WTC11 (cell line): ENCODE data around the gene NHS. TPM values are rescaled to one million over a fixed set of nuclear protein-coding genes. Genes with fewer than 3 reads are reported as not detected.
"Not testable (repeated sequence)": the region's sequence is repeated elsewhere in the genome, so short reads cannot be mapped to it uniquely, and the experiment has no call there.

Experiments used
- ATAC-seq: fragments of 200-7000 bp; cut with Tn5 transposase; 2 replicates; pipeline ENCODE4 v1.10.0; 2021; ENCODE audit warnings: mild to moderate bottlenecking, moderate library complexity
- CTCF ChIA-PET: fragments of 300-600 bp; sonication (Branson Sonifier 250); formaldehyde crosslinking; loops from one replicate; lab custom pipeline; 2021; ENCODE audit warnings: antibody characterized with exemption; lab: Charles Lee
- POLR2A ChIA-PET: fragments of 350-600 bp; sonication (Branson Sonifier 250); formaldehyde crosslinking; loops from one replicate; lab custom pipeline; 2021; ENCODE audit warnings: antibody characterized with exemption; lab: Charles Lee
- DNase-seq: peaks from one replicate; pipeline ENCODE4 v3.0.0; 2021; ENCODE audit warnings: low spot score
- H3K27ac Mint-ChIP-seq: 2 replicates; pipeline ENCODE4 v1.8.0; 2021; ENCODE audit warnings: mixed read lengths
- H3K27me3 Mint-ChIP-seq: 2 replicates; pipeline ENCODE4 v1.8.0; 2021; ENCODE audit warnings: low read depth, mild to moderate bottlenecking, moderate library complexity, mixed read lengths
- H3K36me3 Mint-ChIP-seq: 2 replicates; pipeline ENCODE4 v1.8.0; 2021; ENCODE audit warnings: mixed read lengths
- H3K4me1 Mint-ChIP-seq: 2 replicates; pipeline ENCODE4 v1.8.0; 2022; ENCODE audit warnings: mixed read lengths
- H3K4me3 Mint-ChIP-seq: 2 replicates; pipeline ENCODE4 v1.8.0; 2021; ENCODE audit warnings: mild to moderate bottlenecking, moderate library complexity, mixed read lengths
- H3K9me3 Mint-ChIP-seq: 2 replicates; pipeline ENCODE4 v1.8.0; 2021; ENCODE audit warnings: mixed read lengths
- CREB1 ChIP-seq: sonication (generic); formaldehyde crosslinking; IDR thresholded peaks from 2 replicates; pipeline ENCODE4 v1.8.0; 2023; ENCODE audit warnings: mild to moderate bottlenecking, missing genetic modification reagents
- ETV6 ChIP-seq: sonication (generic); formaldehyde crosslinking; IDR thresholded peaks from 2 replicates; pipeline ENCODE4 v1.8.1; 2022; ENCODE audit warnings: mild to moderate bottlenecking, missing genetic modification reagents
- MXD4 ChIP-seq: fragments of 250-450 bp; sonication (Bioruptor Pico); IDR thresholded peaks from 2 replicates; pipeline ENCODE4 v1.8.0; 2021; ENCODE audit warnings: mild to moderate bottlenecking, moderate library complexity, borderline replicate concordance
- NFATC4 ChIP-seq: fragments of 250-450 bp; sonication (Bioruptor Pico); IDR thresholded peaks from 2 replicates; pipeline ENCODE4 v1.9.0; 2021; ENCODE audit warnings: mild to moderate bottlenecking
- RORB ChIP-seq: fragments of 250-450 bp; sonication (Bioruptor Pico); IDR thresholded peaks from 2 replicates; pipeline ENCODE4 v1.9.0; 2021; ENCODE audit warnings: mild to moderate bottlenecking
- SMAD4 ChIP-seq: sonication (generic); formaldehyde crosslinking; IDR thresholded peaks from 2 replicates; pipeline ENCODE4 v1.8.0; 2022; ENCODE audit warnings: mild to moderate bottlenecking, missing genetic modification reagents
- SOX15 ChIP-seq: fragments of 250-450 bp; sonication (Bioruptor Pico); IDR thresholded peaks from 2 replicates; pipeline ENCODE4 v1.9.0; 2021; ENCODE audit warnings: mild to moderate bottlenecking
- TEAD1 ChIP-seq: sonication (generic); formaldehyde crosslinking; IDR thresholded peaks from 2 replicates; pipeline ENCODE4 v1.8.0; 2022; ENCODE audit warnings: mild to moderate bottlenecking, missing genetic modification reagents
- ZBTB21 ChIP-seq: sonication (generic); formaldehyde crosslinking; IDR thresholded peaks from 2 replicates; pipeline ENCODE4 v1.8.1; 2023; ENCODE audit warnings: mild to moderate bottlenecking, missing genetic modification reagents, borderline replicate concordance
- ZNF671 ChIP-seq: fragments of 250-450 bp; sonication (Bioruptor Pico); IDR thresholded peaks from 2 replicates; pipeline ENCODE4 v1.8.0; 2021; ENCODE audit warnings: mild to moderate bottlenecking
- total RNA-seq: library from RNA; stranded (reverse); gene quantifications from 3 replicates; pipeline ENCODE4 v1.2.3, GENCODE V29; 2021
- TF ChIP-seq, protein P1 (sequence below): sonication (generic); formaldehyde crosslinking; IDR thresholded peaks from 2 replicates; pipeline ENCODE4 v1.8.1; 2023; ENCODE audit warnings: mild to moderate bottlenecking, missing genetic modification reagents
- TF ChIP-seq, protein P2 (sequence below): sonication (generic); formaldehyde crosslinking; IDR thresholded peaks from 2 replicates; pipeline ENCODE4 v1.8.0; 2023; ENCODE audit warnings: missing genetic modification reagents, mild to moderate bottlenecking, borderline replicate concordance
- TF ChIP-seq, protein P3 (sequence below): sonication (generic); formaldehyde crosslinking; conservative IDR thresholded peaks from 2 replicates; pipeline ENCODE4 v1.8.1; 2022; ENCODE audit warnings: mild to moderate bottlenecking, missing genetic modification reagents
- TF ChIP-seq, protein P4 (sequence below): sonication (generic); formaldehyde crosslinking; IDR thresholded peaks from 2 replicates; pipeline ENCODE4 v1.8.1; 2023; ENCODE audit warnings: mild to moderate bottlenecking, moderate library complexity, missing genetic modification reagents
- TF ChIP-seq, protein P5 (sequence below): sonication (generic); formaldehyde crosslinking; IDR thresholded peaks from 2 replicates; pipeline ENCODE4 v1.8.0; 2022; ENCODE audit warnings: mild to moderate bottlenecking, missing genetic modification reagents
- TF ChIP-seq, protein P6 (sequence below): sonication (generic); formaldehyde crosslinking; IDR thresholded peaks from 2 replicates; pipeline ENCODE4 v1.8.1; 2022; ENCODE audit warnings: mild to moderate bottlenecking, moderate library complexity, missing genetic modification reagents
- TF ChIP-seq, protein P7 (sequence below): fragments of 250-450 bp; sonication (Bioruptor Pico); IDR thresholded peaks from 2 replicates; pipeline ENCODE4 v1.9.0; 2021; ENCODE audit warnings: mild to moderate bottlenecking
- TF ChIP-seq, protein P8 (sequence below): sonication (generic); formaldehyde crosslinking; IDR thresholded peaks from 2 replicates; pipeline ENCODE4 v1.8.0; 2022; ENCODE audit warnings: mild to moderate bottlenecking, missing genetic modification reagents

NHS gene
- total RNA-seq, 1 experiment from 2014 or later: 5.8 TPM

DNA sequence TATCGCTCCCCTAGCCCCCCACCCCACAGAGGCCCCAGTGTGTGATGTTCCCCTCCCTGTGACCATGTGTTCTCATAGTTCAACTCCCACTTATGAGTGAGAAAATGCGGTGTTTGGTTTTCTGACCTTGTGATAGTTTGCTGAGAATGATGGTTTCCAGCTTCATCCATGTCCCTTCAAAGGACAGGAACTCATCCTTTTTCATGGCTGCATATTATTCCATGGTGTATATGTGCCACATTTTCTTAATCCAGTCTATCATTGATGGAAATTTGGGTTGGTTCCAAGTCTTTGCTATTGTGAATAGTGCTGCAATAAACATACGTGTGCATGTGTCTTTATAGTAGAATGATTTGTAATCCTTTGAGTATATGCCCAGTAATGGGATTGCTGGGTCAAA lies 193.8 kb downstream of the NHS start:
- CTCF ChIA-PET, H3K27me3 Mint-ChIP-seq, DNase-seq, POLR2A ChIA-PET, H3K27ac Mint-ChIP-seq, H3K36me3 Mint-ChIP-seq, H3K4me3 Mint-ChIP-seq, H3K9me3 Mint-ChIP-seq, ATAC-seq: not testable (repeated sequence)
- H3K4me1 Mint-ChIP-seq: peaks cover 10% of the 10 kb centered on the region

DNA sequence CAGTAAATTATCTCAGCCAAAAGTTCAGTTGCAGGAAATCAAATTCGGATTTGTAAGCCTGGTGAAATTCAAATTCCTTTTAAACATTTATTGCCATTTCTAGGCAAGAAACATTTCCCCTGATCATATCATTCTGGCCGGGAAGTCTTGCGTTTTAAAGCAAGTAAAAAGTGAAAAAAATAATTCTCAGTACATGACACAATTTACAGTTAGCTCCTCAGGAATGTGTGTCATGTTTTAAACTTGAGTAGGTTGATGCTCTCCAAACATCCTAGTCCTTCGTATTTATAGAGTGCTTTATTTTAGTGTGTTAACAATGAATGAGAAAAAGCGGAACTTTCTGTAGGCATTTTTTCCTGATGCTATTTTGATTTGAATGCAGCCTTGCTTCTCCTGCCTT lies 204.0 kb downstream of the NHS start:
- Mint-ChIP-seq H3K27me3 (no peaks in the 10 kb centered on the region), H3K4me1 (peaks cover 16% of the 10 kb centered on the region), H3K27ac (no peak overlapping the region), H3K36me3 (no peaks in the 10 kb centered on the region), H3K4me3 (no peak overlapping the region), H3K9me3 (no peaks in the 10 kb centered on the region)
- TF ChIP-seq, protein P1, sequence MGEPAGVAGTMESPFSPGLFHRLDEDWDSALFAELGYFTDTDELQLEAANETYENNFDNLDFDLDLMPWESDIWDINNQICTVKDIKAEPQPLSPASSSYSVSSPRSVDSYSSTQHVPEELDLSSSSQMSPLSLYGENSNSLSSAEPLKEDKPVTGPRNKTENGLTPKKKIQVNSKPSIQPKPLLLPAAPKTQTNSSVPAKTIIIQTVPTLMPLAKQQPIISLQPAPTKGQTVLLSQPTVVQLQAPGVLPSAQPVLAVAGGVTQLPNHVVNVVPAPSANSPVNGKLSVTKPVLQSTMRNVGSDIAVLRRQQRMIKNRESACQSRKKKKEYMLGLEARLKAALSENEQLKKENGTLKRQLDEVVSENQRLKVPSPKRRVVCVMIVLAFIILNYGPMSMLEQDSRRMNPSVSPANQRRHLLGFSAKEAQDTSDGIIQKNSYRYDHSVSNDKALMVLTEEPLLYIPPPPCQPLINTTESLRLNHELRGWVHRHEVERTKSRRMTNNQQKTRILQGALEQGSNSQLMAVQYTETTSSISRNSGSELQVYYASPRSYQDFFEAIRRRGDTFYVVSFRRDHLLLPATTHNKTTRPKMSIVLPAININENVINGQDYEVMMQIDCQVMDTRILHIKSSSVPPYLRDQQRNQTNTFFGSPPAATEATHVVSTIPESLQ: no peak
- TF ChIP-seq ETV6: no peak
- TF ChIP-seq NFATC4 (CRISPR knock-in tag): no peak
- TF ChIP-seq, protein P2, sequence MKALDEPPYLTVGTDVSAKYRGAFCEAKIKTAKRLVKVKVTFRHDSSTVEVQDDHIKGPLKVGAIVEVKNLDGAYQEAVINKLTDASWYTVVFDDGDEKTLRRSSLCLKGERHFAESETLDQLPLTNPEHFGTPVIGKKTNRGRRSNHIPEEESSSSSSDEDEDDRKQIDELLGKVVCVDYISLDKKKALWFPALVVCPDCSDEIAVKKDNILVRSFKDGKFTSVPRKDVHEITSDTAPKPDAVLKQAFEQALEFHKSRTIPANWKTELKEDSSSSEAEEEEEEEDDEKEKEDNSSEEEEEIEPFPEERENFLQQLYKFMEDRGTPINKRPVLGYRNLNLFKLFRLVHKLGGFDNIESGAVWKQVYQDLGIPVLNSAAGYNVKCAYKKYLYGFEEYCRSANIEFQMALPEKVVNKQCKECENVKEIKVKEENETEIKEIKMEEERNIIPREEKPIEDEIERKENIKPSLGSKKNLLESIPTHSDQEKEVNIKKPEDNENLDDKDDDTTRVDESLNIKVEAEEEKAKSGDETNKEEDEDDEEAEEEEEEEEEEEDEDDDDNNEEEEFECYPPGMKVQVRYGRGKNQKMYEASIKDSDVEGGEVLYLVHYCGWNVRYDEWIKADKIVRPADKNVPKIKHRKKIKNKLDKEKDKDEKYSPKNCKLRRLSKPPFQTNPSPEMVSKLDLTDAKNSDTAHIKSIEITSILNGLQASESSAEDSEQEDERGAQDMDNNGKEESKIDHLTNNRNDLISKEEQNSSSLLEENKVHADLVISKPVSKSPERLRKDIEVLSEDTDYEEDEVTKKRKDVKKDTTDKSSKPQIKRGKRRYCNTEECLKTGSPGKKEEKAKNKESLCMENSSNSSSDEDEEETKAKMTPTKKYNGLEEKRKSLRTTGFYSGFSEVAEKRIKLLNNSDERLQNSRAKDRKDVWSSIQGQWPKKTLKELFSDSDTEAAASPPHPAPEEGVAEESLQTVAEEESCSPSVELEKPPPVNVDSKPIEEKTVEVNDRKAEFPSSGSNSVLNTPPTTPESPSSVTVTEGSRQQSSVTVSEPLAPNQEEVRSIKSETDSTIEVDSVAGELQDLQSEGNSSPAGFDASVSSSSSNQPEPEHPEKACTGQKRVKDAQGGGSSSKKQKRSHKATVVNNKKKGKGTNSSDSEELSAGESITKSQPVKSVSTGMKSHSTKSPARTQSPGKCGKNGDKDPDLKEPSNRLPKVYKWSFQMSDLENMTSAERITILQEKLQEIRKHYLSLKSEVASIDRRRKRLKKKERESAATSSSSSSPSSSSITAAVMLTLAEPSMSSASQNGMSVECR (CRISPR knock-in tag): no peak
- TF ChIP-seq TEAD1: no peak
- no peak for TF ChIP-seq RORB (CRISPR knock-in tag)
- TF ChIP-seq SMAD4 (CRISPR knock-in tag): no peak
- TF ChIP-seq, protein P3, sequence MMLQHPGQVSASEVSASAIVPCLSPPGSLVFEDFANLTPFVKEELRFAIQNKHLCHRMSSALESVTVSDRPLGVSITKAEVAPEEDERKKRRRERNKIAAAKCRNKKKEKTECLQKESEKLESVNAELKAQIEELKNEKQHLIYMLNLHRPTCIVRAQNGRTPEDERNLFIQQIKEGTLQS: no peak
- TF ChIP-seq, protein P4, sequence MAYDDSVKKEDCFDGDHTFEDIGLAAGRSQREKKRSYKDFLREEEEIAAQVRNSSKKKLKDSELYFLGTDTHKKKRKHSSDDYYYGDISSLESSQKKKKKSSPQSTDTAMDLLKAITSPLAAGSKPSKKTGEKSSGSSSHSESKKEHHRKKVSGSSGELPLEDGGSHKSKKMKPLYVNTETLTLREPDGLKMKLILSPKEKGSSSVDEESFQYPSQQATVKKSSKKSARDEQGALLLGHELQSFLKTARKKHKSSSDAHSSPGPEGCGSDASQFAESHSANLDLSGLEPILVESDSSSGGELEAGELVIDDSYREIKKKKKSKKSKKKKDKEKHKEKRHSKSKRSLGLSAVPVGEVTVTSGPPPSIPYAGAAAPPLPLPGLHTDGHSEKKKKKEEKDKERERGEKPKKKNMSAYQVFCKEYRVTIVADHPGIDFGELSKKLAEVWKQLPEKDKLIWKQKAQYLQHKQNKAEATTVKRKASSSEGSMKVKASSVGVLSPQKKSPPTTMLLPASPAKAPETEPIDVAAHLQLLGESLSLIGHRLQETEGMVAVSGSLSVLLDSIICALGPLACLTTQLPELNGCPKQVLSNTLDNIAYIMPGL (CRISPR knock-in tag): no peak
- TF ChIP-seq, protein P5, sequence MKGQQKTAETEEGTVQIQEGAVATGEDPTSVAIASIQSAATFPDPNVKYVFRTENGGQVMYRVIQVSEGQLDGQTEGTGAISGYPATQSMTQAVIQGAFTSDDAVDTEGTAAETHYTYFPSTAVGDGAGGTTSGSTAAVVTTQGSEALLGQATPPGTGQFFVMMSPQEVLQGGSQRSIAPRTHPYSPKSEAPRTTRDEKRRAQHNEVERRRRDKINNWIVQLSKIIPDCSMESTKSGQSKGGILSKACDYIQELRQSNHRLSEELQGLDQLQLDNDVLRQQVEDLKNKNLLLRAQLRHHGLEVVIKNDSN (CRISPR knock-in tag): no peak
- no peak for TF ChIP-seq ZBTB21 (CRISPR knock-in tag)
- ATAC-seq (no peak), DNase-seq (no peak)
- CTCF ChIA-PET: no interaction called here
- POLR2A ChIA-PET: no interaction called here

DNA sequence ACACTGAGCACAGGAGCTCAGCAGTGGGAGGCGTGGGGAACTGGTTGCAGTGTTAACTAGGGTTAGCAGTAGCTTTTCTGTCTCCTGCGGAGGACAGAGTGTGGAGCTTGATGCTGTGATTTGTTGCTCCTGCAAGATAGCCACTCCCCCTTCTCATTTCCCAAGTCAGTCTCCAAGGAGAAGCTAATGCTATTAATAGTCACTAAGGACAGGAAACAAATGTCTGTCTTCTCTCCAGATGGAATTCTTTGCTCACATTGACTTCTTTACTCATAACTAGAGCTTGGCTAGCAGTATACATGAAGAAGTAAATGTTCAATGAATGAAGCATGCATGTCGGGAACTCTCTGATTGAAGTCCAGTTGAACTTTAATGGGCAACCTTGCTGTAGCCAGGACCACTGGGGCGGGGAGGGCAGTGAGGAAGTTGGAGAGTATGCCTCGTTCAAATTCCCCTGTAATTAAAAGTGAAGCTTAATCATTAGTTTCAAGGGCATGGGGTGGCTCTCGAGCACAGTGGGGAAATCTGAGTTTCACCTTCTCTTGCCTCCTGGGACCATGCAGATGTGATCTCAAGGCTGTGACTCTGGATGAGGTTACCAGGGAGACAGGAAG lies 205.6 kb downstream of the NHS start:
- peaks cover 20% of the 10 kb centered on the region for H3K4me1 Mint-ChIP-seq
- no peaks in the 10 kb centered on the region for H3K9me3 Mint-ChIP-seq
- POLR2A ChIA-PET: no interaction called here
- DNase-seq (no peak), ATAC-seq (no peak)
- H3K27me3 Mint-ChIP-seq: no peaks in the 10 kb centered on the region
- H3K27ac Mint-ChIP-seq: no peak overlapping the region
- CTCF ChIA-PET: no interaction called here
- H3K36me3 Mint-ChIP-seq: no peaks in the 10 kb centered on the region
- H3K4me3 Mint-ChIP-seq: no peak overlapping the region
- no peak for TF ChIP-seq SOX15 (CRISPR knock-in tag)
- TF ChIP-seq, protein P6, sequence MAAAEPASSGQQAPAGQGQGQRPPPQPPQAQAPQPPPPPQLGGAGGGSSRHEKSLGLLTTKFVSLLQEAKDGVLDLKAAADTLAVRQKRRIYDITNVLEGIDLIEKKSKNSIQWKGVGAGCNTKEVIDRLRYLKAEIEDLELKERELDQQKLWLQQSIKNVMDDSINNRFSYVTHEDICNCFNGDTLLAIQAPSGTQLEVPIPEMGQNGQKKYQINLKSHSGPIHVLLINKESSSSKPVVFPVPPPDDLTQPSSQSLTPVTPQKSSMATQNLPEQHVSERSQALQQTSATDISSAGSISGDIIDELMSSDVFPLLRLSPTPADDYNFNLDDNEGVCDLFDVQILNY (CRISPR knock-in tag): no peak
- TF ChIP-seq, protein P7, sequence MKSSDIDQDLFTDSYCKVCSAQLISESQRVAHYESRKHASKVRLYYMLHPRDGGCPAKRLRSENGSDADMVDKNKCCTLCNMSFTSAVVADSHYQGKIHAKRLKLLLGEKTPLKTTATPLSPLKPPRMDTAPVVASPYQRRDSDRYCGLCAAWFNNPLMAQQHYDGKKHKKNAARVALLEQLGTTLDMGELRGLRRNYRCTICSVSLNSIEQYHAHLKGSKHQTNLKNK (CRISPR knock-in tag): no peak
- TF ChIP-seq, protein P8, sequence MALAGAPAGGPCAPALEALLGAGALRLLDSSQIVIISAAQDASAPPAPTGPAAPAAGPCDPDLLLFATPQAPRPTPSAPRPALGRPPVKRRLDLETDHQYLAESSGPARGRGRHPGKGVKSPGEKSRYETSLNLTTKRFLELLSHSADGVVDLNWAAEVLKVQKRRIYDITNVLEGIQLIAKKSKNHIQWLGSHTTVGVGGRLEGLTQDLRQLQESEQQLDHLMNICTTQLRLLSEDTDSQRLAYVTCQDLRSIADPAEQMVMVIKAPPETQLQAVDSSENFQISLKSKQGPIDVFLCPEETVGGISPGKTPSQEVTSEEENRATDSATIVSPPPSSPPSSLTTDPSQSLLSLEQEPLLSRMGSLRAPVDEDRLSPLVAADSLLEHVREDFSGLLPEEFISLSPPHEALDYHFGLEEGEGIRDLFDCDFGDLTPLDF (CRISPR knock-in tag): no peak
- TF ChIP-seq MXD4: no peak
- no peak for TF ChIP-seq TEAD1
- TF ChIP-seq ZNF671 (CRISPR knock-in tag): no peak
- TF ChIP-seq, protein P1: no peak
- no peak for TF ChIP-seq CREB1 (CRISPR knock-in tag)
